Mucosa of descending colon (tissue), 3 donors: Measurements from ENCODE around the gene FYB1. TPM values are rescaled to one million over a fixed set of nuclear protein-coding genes. Genes with fewer than 3 reads are reported as not detected.

Source experiments
- ATAC-seq: fragments of 200-7000 bp; cut with Tn5 transposase; one replicate; pipeline ENCODE4 v1.9.1; 2020; ENCODE audit warnings: mild to moderate bottlenecking, moderate library complexity
- DNase-seq, 3 donors: peaks; one replicate each; pipeline ENCODE4 v3.0.0-alpha.2; 2020
- H3K36me3 ChIP-seq: fragments of 200-600 bp; one replicate; pipeline ENCODE4 v1.8.0; 2021; ENCODE audit warnings: low read depth, mild to moderate bottlenecking
- H3K4me1 ChIP-seq: fragments of 200-600 bp; one replicate; pipeline ENCODE4 v1.8.0; 2021; ENCODE audit warnings: low read depth, mild to moderate bottlenecking
- H3K4me3 ChIP-seq: fragments of 200-600 bp; one replicate; pipeline ENCODE4 v1.8.0; 2021; ENCODE audit warnings: mild to moderate bottlenecking
- H3K9me3 ChIP-seq: fragments of 200-600 bp; one replicate; pipeline ENCODE4 v1.8.0; 2021; ENCODE audit warnings: mild to moderate bottlenecking
- CTCF ChIP-seq: fragments of 200-600 bp; IDR thresholded peaks from one replicate; pipeline ENCODE4 v1.8.0; 2022; ENCODE audit warnings: antibody characterized with exemption, mild to moderate bottlenecking
- intact Hi-C, 2 donors: fragments of 100-400 bp; cut with DNase I in 1 of 2; cut with micrococcal nuclease in 1 of 2; formaldehyde crosslinking; loops; one replicate each; pipeline versions ENCODE4 v1.11.0 to v1.11.1; 2022; cut with DNase I, micrococcal nuclease
- total RNA-seq, 3 donors: library from RNA; stranded (reverse); fragmentation: NEBNext Ultra II Directional in 2 of 3; extraction: Animal tissue kit (Norgen Biotek cat#: 25700) in 2 of 3; gene quantifications; one replicate each; pipeline versions ENCODE4 v1.2.1 to v1.2.4, GENCODE V29; 2021 to 2023
- donor health status: DM: no; HTN: no; CAD: no; lungs with moderate emphysema.
- donor health status: DM: no; HTN: no; CAD: no.
- donor health status: DM: no; HTN: yes; CAD: no.

The FYB1 gene
- total RNA-seq, 3 donors from 2014 or later: 11.5 to 19.4 (median 13.1) TPM

GRCh38 chr5:39121922-39122321, 97.4 kb downstream of the FYB1 start:
- no peak for TF ChIP-seq CTCF
- H3K9me3 ChIP-seq: no peaks in the 10 kb centered on the region
- ATAC-seq (no peak), DNase-seq (no peak)
- H3K36me3 ChIP-seq: no peaks in the 10 kb centered on the region
- no peak overlapping the region for H3K4me3 ChIP-seq
- intact Hi-C loops: no loop called here
- no peaks in the 10 kb centered on the region for H3K4me1 ChIP-seq

GRCh38 chr5:39121315-39121714, 98.0 kb downstream of the FYB1 start:
- no peak overlapping the region for H3K4me3 ChIP-seq
- no peak for TF ChIP-seq CTCF
- H3K4me1 ChIP-seq: no peaks in the 10 kb centered on the region
- intact Hi-C loops: no loop called here
- DNase-seq (no peak), ATAC-seq (no peak)
- no peaks in the 10 kb centered on the region for H3K9me3 ChIP-seq
- H3K36me3 ChIP-seq: no peaks in the 10 kb centered on the region

GRCh38 chr5:39120052-39120420, 99.3 kb downstream of the FYB1 start:
- H3K36me3 ChIP-seq: no peaks in the 10 kb centered on the region
- H3K4me1 ChIP-seq: no peaks in the 10 kb centered on the region
- H3K9me3 ChIP-seq: no peaks in the 10 kb centered on the region
- H3K4me3 ChIP-seq: no peak overlapping the region
- no peak for TF ChIP-seq CTCF
- ATAC-seq (no peak), DNase-seq (no peak)
- intact Hi-C loops: no loop called here

GRCh38 chr5:39119404-39120051, 99.8 kb downstream of the FYB1 start:
- Histone ChIP-seq H3K4me1 (no peaks in the 10 kb centered on the region), H3K9me3 (no peaks in the 10 kb centered on the region), H3K4me3 (no peak overlapping the region), H3K36me3 (no peaks in the 10 kb centered on the region)
- no peak for TF ChIP-seq CTCF
- intact Hi-C loops: no loop called here
- ATAC-seq (no peak), DNase-seq (no peak)

GRCh38 chr5:39118638-39119037, 100.7 kb downstream of the FYB1 start:
- Histone ChIP-seq H3K4me1 (no peaks in the 10 kb centered on the region), H3K9me3 (no peaks in the 10 kb centered on the region), H3K36me3 (no peaks in the 10 kb centered on the region), H3K4me3 (no peak overlapping the region)
- ATAC-seq (no peak), DNase-seq (no peak)
- intact Hi-C loops: no loop called here
- no peak for TF ChIP-seq CTCF

- H3K9me3 ChIP-seq: no peaks in the 10 kb centered on the region
- H3K4me3 ChIP-seq: no peak overlapping the region
- ATAC-seq (no peak), DNase-seq (no peak)
- no peaks in the 10 kb centered on the region for H3K36me3 ChIP-seq
- intact Hi-C loops: no loop called here
- no peak for TF ChIP-seq CTCF
- H3K4me1 ChIP-seq: no peaks in the 10 kb centered on the region
Measured at GRCh38 chr5:39117401-39117800, 102.0 kb downstream of the FYB1 start.
